Activated naive CD4-positive, alpha-beta T cell treated with anti-CD3 and anti-CD28 coated beads, Interleukin-2, amount 10 ng/mL, durations not matched to agents 7 days and 5 days (primary cell): Measurements from ENCODE around the gene NEO1.

Experiments
- CTCF ChIA-PET: fragments of 350-600 bp; sonication (Branson Sonifier 250); formaldehyde crosslinking; loops from one replicate; lab custom pipeline; 2021; ENCODE audit warnings: antibody characterized with exemption; lab: Charles Lee
- DNase-seq: peaks from one replicate; pipeline ENCODE4 v3.0.0-alpha.2; 2020
- H3K27ac Mint-ChIP-seq: one replicate; pipeline ENCODE4 v1.8.0; 2021; ENCODE audit warnings: mild to moderate bottlenecking, moderate library complexity, mixed read lengths
- H3K27me3 Mint-ChIP-seq: one replicate; pipeline ENCODE4 v1.8.0; 2021; ENCODE audit warnings: mild to moderate bottlenecking, mixed read lengths
- H3K36me3 Mint-ChIP-seq: one replicate; pipeline ENCODE4 v1.8.0; 2021; ENCODE audit warnings: mixed read lengths
- H3K4me1 Mint-ChIP-seq: one replicate; pipeline ENCODE4 v1.8.0; 2021; ENCODE audit warnings: mixed read lengths
- H3K4me3 Mint-ChIP-seq: one replicate; pipeline ENCODE4 v1.8.0; 2021; ENCODE audit warnings: mild to moderate bottlenecking, moderate library complexity, mixed read lengths
- H3K9me3 Mint-ChIP-seq: one replicate; pipeline ENCODE4 v1.8.0; 2021; ENCODE audit warnings: mixed read lengths

The NEO1 gene

GRCh38 chr15:73075160-73075859 is 23.0 kb downstream of the NEO1 start:
- no peaks in the 10 kb centered on the region for H3K36me3 Mint-ChIP-seq
- no peak for DNase-seq
- CTCF ChIA-PET, result interaction anchor here (0.8 kb wide), 1 partner anchor 353 kb away, joined by 3 read pairs; no protein-coding TSS in a partner anchor
- no peaks in the 10 kb centered on the region for H3K9me3 Mint-ChIP-seq
- no peaks in the 10 kb centered on the region for H3K27me3 Mint-ChIP-seq
- H3K27ac Mint-ChIP-seq, result no peak overlapping the region
- H3K4me1 Mint-ChIP-seq, result no peaks in the 10 kb centered on the region
- H3K4me3 Mint-ChIP-seq, result no peak overlapping the region

DNA sequence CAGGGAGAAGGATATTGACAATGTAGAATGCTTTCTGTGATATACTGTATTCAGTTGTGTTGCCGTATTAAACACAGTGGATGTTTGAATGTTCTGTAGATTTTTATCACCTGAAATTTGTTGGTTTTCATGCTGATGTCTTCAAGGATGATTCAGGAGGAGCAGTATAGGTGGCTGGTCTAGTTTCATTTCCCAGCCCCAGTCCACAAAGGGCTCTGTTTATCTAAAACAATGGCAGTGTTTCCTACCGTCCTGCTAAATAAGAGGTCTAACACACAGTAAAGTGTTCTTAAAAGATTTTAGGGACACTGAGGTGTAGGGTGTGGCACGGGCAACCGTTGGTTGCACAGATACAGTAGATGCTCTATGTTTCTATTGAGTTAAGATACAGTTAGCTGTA is 26.0 kb downstream of the NEO1 start:
- no peaks in the 10 kb centered on the region for H3K27me3 Mint-ChIP-seq
- H3K4me3 Mint-ChIP-seq, result no peak overlapping the region
- DNase-seq, result no peak
- CTCF ChIA-PET, result interaction anchor here (1.3 to 1.4 kb wide), 2 partner anchors 355 to 356 kb away, joined by 3 to 6 read pairs; no protein-coding TSS in a partner anchor
- no peaks in the 10 kb centered on the region for H3K36me3 Mint-ChIP-seq
- no peaks in the 10 kb centered on the region for H3K4me1 Mint-ChIP-seq
- H3K9me3 Mint-ChIP-seq, result no peaks in the 10 kb centered on the region
- no peak overlapping the region for H3K27ac Mint-ChIP-seq

GRCh38 chr15:73078722-73079121 is 26.5 kb downstream of the NEO1 start:
- no peaks in the 10 kb centered on the region for H3K36me3 Mint-ChIP-seq
- no peak for DNase-seq
- no peaks in the 10 kb centered on the region for H3K27me3 Mint-ChIP-seq
- no peaks in the 10 kb centered on the region for H3K9me3 Mint-ChIP-seq
- H3K27ac Mint-ChIP-seq, result no peak overlapping the region
- H3K4me1 Mint-ChIP-seq, result no peaks in the 10 kb centered on the region
- CTCF ChIA-PET, result interaction anchor here (1.3 to 1.4 kb wide), 2 partner anchors 355 to 357 kb away, joined by 3 to 6 read pairs; no protein-coding TSS in a partner anchor
- no peak overlapping the region for H3K4me3 Mint-ChIP-seq

DNA sequence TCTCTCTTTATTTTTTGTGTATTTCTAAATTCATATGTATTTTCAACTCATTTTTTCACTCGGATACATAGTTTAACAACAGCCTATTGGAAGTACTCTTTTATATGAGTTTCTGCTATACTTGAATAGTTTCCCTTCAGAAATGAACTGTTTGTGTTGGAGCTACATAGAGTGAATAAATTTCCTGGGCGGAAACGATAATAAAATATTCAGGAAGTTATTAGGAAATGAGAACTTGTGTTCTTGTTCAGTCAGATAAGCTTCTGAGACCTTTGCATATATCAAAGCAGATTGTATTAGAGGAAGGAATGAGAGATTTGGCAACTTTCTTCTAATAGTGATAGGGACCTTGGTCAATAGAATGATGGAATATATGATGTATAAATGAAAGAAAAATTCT is 27.3 kb downstream of the NEO1 start:
- H3K4me1 Mint-ChIP-seq, result no peaks in the 10 kb centered on the region
- no peak for DNase-seq
- no peak overlapping the region for H3K27ac Mint-ChIP-seq
- H3K27me3 Mint-ChIP-seq, result no peaks in the 10 kb centered on the region
- H3K4me3 Mint-ChIP-seq, result no peak overlapping the region
- no peaks in the 10 kb centered on the region for H3K9me3 Mint-ChIP-seq
- no peaks in the 10 kb centered on the region for H3K36me3 Mint-ChIP-seq
- CTCF ChIA-PET, result interaction anchor here (0.7 to 1.2 kb wide), 3 partner anchors 282 to 461 kb away, joined by 3 read pairs; no protein-coding TSS in a partner anchor

DNA sequence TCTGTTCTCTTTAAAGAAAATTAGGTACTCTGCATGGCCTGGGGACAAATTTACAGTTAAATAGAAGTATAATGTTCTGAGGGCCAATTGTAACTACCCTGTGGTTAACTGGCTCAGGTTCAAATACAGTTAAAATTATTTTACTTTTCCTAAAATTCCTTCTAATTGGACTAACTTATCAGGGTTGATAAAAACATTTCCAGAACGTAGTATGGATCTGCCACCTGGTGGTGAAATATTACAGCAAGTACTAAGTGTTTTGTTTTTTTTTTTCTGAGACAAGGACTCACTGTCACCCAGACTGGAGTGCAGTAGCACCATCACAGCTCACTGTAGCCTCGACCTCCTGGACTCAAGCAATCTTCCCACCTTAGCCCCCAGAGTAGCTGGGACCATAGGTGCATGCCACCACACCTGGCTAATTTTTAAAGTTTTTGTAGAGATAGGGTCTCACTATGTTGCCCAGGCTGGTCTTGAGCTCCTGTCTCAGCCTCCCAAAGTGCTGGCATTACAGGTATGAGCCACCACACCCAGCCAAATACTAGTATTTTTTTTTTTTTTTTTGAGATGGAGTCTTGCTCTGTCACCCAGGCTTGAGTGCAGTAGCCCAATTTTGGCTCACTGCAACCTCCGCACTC is 29.2 kb downstream of the NEO1 start:
- Mint-ChIP-seq H3K4me3 (no peak overlapping the region), H3K36me3 (no peaks in the 10 kb centered on the region), H3K27me3 (no peaks in the 10 kb centered on the region), H3K27ac (no peak overlapping the region), H3K9me3 (no peaks in the 10 kb centered on the region), H3K4me1 (no peaks in the 10 kb centered on the region)
- CTCF ChIA-PET, result interaction anchor here (0.6 to 2.7 kb wide), 9 partner anchors 23 to 359 kb away, joined by 3 to 18 read pairs (median 4); no protein-coding TSS in a partner anchor
- DNase-seq, result no peak

GRCh38 chr15:73082812-73083211 is 30.5 kb downstream of the NEO1 start:
- no peak for DNase-seq
- Mint-ChIP-seq H3K4me1 (no peaks in the 10 kb centered on the region), H3K36me3 (no peaks in the 10 kb centered on the region), H3K27me3 (no peaks in the 10 kb centered on the region), H3K4me3 (no peak overlapping the region), H3K9me3 (no peaks in the 10 kb centered on the region), H3K27ac (no peak overlapping the region)
- CTCF ChIA-PET, result interaction anchor here (0.8 to 2.7 kb wide), 4 partner anchors 40 to 360 kb away, joined by 4 to 18 read pairs (median 6); no protein-coding TSS in a partner anchor

- no peaks in the 10 kb centered on the region for H3K36me3 Mint-ChIP-seq
- H3K4me3 Mint-ChIP-seq, result no peak overlapping the region
- H3K4me1 Mint-ChIP-seq, result no peaks in the 10 kb centered on the region
- no peak overlapping the region for H3K27ac Mint-ChIP-seq
- CTCF ChIA-PET, result no interaction called here
- H3K9me3 Mint-ChIP-seq, result no peaks in the 10 kb centered on the region
- no peaks in the 10 kb centered on the region for H3K27me3 Mint-ChIP-seq
- no peak for DNase-seq
Observed at GRCh38 chr15:73087098-73087497, 34.8 kb downstream of the NEO1 start.

GRCh38 chr15:73105064-73105463 is 52.8 kb downstream of the NEO1 start:
- H3K27me3 Mint-ChIP-seq, result no peaks in the 10 kb centered on the region
- no peak overlapping the region for H3K27ac Mint-ChIP-seq
- H3K4me1 Mint-ChIP-seq, result no peaks in the 10 kb centered on the region
- no peak for DNase-seq
- CTCF ChIA-PET, result no interaction called here
- no peak overlapping the region for H3K4me3 Mint-ChIP-seq
- no peaks in the 10 kb centered on the region for H3K9me3 Mint-ChIP-seq
- no peaks in the 10 kb centered on the region for H3K36me3 Mint-ChIP-seq

- CTCF ChIA-PET, result no interaction called here
- Mint-ChIP-seq H3K4me3 (no peak overlapping the region), H3K9me3 (no peaks in the 10 kb centered on the region), H3K27me3 (no peaks in the 10 kb centered on the region), H3K27ac (no peak overlapping the region), H3K36me3 (no peaks in the 10 kb centered on the region), H3K4me1 (no peaks in the 10 kb centered on the region)
- DNase-seq, result no peak
Observed at GRCh38 chr15:73108676-73109075, 56.4 kb downstream of the NEO1 start.

GRCh38 chr15:73109765-73110164 is 57.5 kb downstream of the NEO1 start:
- CTCF ChIA-PET, result no interaction called here
- H3K4me3 Mint-ChIP-seq, result no peak overlapping the region
- H3K4me1 Mint-ChIP-seq, result no peaks in the 10 kb centered on the region
- DNase-seq, result no peak
- peaks cover 3% of the 10 kb centered on the region for H3K27me3 Mint-ChIP-seq
- H3K9me3 Mint-ChIP-seq, result no peaks in the 10 kb centered on the region
- no peak overlapping the region for H3K27ac Mint-ChIP-seq
- no peaks in the 10 kb centered on the region for H3K36me3 Mint-ChIP-seq

GRCh38 chr15:73110201-73110600 is 57.9 kb downstream of the NEO1 start:
- Mint-ChIP-seq H3K4me1 (no peaks in the 10 kb centered on the region), H3K9me3 (no peaks in the 10 kb centered on the region), H3K4me3 (no peak overlapping the region), H3K27ac (no peak overlapping the region), H3K27me3 (peaks cover 3% of the 10 kb centered on the region), H3K36me3 (no peaks in the 10 kb centered on the region)
- no peak for DNase-seq
- CTCF ChIA-PET, result no interaction called here

DNA sequence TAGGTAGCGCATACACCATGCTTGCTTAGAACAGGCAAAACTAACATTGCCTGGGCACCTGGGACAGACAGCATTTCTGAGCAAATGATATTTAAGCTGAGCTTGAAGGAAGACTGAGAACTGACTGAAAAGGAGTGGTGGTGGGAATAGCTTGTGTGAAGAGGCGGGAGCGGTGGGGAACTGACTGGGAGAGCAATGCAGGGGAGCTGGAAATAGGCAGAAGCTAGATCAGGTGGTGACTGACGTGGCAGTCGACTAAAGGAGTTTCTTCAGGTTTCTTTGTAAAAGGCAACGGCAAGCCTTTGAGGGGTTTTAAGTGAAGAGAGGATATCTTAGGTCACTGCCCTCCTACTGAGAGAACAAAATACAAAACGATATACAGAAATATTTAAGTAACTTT is 61.8 kb downstream of the NEO1 start:
- Mint-ChIP-seq H3K36me3 (no peaks in the 10 kb centered on the region), H3K9me3 (no peaks in the 10 kb centered on the region), H3K27me3 (peaks cover 3% of the 10 kb centered on the region), H3K27ac (no peak overlapping the region), H3K4me3 (no peak overlapping the region), H3K4me1 (no peaks in the 10 kb centered on the region)
- DNase-seq, result no peak
- CTCF ChIA-PET, result interaction anchor here (0.7 kb wide), 1 partner anchor 12 kb away, joined by 3 read pairs; no protein-coding TSS in a partner anchor

DNA sequence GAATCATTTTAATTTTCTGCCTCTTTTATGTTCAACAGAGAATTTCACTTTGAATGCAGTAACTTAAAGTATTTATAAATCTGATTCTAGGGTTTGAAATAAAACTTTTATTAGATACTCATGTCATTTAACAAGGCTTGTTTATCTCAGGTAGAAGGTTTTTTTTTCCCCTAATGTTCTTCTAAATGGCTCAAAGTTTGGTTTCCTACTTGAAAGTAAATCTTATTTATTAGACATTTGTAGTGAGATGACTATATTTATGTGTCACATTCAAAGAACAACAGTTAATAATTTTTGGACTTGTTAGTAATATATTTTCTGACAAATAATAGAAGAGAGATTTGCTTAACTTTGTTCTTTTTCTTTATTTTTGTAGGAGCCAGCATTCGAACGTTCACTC is 63.9 kb downstream of the NEO1 start:
- no peak for DNase-seq
- Mint-ChIP-seq H3K36me3 (no peaks in the 10 kb centered on the region), H3K9me3 (no peaks in the 10 kb centered on the region), H3K27me3 (peaks cover 3% of the 10 kb centered on the region), H3K4me1 (no peaks in the 10 kb centered on the region), H3K4me3 (no peak overlapping the region), H3K27ac (no peak overlapping the region)
- CTCF ChIA-PET, result no interaction called here

GRCh38 chr15:73118055-73118454 is 65.8 kb downstream of the NEO1 start:
- H3K27ac Mint-ChIP-seq, result no peak overlapping the region
- no peak for DNase-seq
- CTCF ChIA-PET, result no interaction called here
- no peak overlapping the region for H3K4me3 Mint-ChIP-seq
- no peaks in the 10 kb centered on the region for H3K4me1 Mint-ChIP-seq
- no peaks in the 10 kb centered on the region for H3K36me3 Mint-ChIP-seq
- peaks cover 3% of the 10 kb centered on the region for H3K27me3 Mint-ChIP-seq
- no peaks in the 10 kb centered on the region for H3K9me3 Mint-ChIP-seq

DNA sequence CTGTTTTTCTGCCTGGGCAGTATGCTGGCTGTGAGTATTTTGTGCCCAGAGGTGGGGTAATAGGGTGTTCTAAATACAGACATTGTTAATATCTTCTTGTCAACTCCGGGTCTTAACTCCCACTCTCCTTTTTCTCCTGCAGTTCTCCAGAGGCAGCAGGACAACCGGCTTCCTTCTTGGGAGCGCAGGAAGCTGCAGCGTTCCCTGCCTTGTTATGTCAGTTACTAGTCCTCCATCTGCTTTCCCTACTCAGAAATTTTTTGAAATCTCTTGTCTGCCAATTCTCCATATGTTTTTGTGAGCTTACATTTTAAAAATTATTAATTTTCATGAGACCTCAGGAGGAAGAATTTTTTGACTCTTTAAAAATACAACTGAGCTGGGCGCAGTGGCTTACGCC is 67.2 kb downstream of the NEO1 start:
- Mint-ChIP-seq H3K27ac (no peak overlapping the region), H3K9me3 (no peaks in the 10 kb centered on the region), H3K36me3 (no peaks in the 10 kb centered on the region), H3K27me3 (no peaks in the 10 kb centered on the region), H3K4me3 (no peak overlapping the region), H3K4me1 (no peaks in the 10 kb centered on the region)
- no peak for DNase-seq
- CTCF ChIA-PET, result no interaction called here
